PFSK-1 (cell line): Measurements from ENCODE around the gene MIOS.

ENCODE experiments used
- FOXP2 ChIP-seq: optimal IDR thresholded peaks from 2 replicates; pipeline ENCODE3; 2011; ENCODE audit warnings: borderline replicate concordance, control low read depth, inconsistent platforms; ENCODE audit not compliant: insufficient read depth; ENCODE audit errors: extremely low read length, extremely low read depth
- POLR2AphosphoS5 ChIP-seq: IDR thresholded peaks from 2 replicates; pipeline ENCODE4 v1.6.1; 2012; ENCODE audit warnings: low read depth, mild to moderate bottlenecking, control low read depth, low read length, moderate library complexity
- SIN3A ChIP-seq: IDR thresholded peaks from 2 replicates; pipeline ENCODE4 v1.6.1; 2012; ENCODE audit warnings: mild to moderate bottlenecking, low read length, moderate library complexity, borderline replicate concordance; ENCODE audit not compliant: insufficient read depth
- TAF1 ChIP-seq: IDR thresholded peaks from 2 replicates; pipeline ENCODE4 v1.6.1; 2012; ENCODE audit warnings: low read length, control low read depth, borderline replicate concordance; ENCODE audit not compliant: insufficient read depth
- TF ChIP-seq, protein P1 (sequence below), 2 experiments: IDR thresholded peaks; 2 replicates each; pipeline versions ENCODE4 v1.6.1 to v1.8.0; 2011 to 2012; ENCODE audit warnings: low read depth in 2 of 2, low read length in 2 of 2, control low read depth in 1 of 2, inconsistent platforms in 1 of 2, mild to moderate bottlenecking in 1 of 2, moderate library complexity in 1 of 2; ENCODE audit not compliant: insufficient read depth in 1 of 2

GRCh38 chr7:7539711-7540110 is 27.0 kb upstream of the MIOS start:
- TF ChIP-seq SIN3A: no peak
- no peak for TF ChIP-seq POLR2AphosphoS5
- TF ChIP-seq TAF1: no peak
- TF ChIP-seq, protein P1, sequence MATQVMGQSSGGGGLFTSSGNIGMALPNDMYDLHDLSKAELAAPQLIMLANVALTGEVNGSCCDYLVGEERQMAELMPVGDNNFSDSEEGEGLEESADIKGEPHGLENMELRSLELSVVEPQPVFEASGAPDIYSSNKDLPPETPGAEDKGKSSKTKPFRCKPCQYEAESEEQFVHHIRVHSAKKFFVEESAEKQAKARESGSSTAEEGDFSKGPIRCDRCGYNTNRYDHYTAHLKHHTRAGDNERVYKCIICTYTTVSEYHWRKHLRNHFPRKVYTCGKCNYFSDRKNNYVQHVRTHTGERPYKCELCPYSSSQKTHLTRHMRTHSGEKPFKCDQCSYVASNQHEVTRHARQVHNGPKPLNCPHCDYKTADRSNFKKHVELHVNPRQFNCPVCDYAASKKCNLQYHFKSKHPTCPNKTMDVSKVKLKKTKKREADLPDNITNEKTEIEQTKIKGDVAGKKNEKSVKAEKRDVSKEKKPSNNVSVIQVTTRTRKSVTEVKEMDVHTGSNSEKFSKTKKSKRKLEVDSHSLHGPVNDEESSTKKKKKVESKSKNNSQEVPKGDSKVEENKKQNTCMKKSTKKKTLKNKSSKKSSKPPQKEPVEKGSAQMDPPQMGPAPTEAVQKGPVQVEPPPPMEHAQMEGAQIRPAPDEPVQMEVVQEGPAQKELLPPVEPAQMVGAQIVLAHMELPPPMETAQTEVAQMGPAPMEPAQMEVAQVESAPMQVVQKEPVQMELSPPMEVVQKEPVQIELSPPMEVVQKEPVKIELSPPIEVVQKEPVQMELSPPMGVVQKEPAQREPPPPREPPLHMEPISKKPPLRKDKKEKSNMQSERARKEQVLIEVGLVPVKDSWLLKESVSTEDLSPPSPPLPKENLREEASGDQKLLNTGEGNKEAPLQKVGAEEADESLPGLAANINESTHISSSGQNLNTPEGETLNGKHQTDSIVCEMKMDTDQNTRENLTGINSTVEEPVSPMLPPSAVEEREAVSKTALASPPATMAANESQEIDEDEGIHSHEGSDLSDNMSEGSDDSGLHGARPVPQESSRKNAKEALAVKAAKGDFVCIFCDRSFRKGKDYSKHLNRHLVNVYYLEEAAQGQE (IDR thresholded peaks at IDR 0.05; ENCODE audit: insufficient read depth in 1 of 2, low read depth in 2 of 2, low read length in 2 of 2): no peak
- TF ChIP-seq FOXP2: no peak
